Endometrium (tissue), 2 donors: ENCODE data around the gene BRSK2.
"Not testable (repeated sequence)": the region's sequence is repeated elsewhere in the genome, so short reads cannot be mapped to it uniquely, and the experiment has no call there.

Experiments
- FAIRE-seq: peaks from 2 replicates; lab custom pipeline; 2012; peaks lifted over from hg19 to GRCh38; lab: Jason Lieb, UNC
- donor health status: control.
- donor health status: control.

The BRSK2 gene

DNA sequence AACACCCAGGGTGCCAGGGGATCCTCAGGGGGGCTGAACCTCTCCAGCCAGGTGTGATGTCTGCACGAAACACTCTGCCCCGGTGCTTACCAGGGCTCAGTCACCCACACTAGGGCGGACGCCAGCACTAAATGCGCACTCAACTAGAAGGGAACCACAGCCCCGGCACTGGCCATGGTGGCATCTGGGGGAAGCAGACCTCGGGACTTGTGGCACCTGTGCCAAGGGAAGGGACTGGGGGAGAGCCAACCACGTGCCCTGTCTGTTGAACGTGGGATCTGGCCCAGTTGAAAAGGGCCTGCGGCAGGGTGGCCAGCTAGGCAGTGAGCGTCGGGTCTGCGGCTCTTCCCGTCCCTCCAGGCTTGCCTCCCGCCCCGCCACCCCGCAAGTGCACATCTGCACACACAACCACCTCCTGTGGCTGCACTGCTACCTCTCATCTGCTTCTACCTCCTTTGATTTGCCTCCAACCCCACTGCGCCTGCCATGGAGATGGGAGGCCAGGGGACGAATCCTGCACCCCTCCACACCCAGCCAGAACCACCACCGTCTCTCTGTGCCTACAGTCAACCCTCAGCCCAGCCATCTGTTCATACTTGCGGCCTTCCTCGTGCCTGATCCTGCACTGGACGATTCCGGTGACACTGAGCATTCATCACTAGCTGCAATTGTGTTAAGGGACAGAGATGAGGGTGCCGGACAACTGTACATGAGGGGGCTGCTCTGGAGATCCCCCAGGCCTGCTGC, 111.9 kb downstream of the BRSK2 start:
- no peak for FAIRE-seq

DNA sequence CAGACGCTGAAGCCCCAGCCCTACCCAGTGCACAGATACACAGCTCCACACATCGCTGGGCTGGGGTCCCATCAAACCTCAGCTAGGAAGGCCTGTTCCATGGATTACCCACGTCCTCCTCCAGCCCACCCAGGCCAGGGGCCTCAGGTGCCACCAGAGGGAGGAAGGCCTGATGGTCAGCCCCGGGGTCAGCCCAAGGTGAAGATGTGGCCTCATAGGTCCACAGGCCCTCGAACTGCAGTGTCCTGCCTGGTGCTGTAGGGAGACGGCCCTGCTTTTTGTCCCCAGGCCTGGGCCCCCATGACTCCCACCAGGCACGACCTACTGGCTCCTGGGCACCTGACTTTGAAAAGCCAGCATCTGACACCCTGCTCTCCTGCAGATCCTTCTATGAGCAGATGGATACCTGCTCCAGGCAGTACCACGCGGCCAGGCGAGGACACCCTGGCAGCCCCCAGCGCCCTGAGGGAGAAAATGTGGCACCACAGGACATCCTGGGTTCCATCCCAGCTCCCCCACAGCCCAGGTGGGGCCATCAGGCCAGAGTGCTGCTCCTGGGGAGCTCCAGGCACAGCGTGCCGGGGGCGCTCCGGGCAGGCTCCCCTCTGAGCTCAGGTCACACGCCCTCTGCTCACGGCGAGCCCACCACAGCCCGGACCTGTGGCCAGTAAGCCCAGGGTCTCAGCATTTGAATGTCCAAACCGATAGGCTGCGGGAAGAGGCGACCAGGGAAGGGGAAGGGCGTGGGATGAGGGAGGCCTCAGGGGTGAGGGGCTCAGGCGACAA, 112.6 kb downstream of the BRSK2 start:
- no peak for FAIRE-seq

DNA sequence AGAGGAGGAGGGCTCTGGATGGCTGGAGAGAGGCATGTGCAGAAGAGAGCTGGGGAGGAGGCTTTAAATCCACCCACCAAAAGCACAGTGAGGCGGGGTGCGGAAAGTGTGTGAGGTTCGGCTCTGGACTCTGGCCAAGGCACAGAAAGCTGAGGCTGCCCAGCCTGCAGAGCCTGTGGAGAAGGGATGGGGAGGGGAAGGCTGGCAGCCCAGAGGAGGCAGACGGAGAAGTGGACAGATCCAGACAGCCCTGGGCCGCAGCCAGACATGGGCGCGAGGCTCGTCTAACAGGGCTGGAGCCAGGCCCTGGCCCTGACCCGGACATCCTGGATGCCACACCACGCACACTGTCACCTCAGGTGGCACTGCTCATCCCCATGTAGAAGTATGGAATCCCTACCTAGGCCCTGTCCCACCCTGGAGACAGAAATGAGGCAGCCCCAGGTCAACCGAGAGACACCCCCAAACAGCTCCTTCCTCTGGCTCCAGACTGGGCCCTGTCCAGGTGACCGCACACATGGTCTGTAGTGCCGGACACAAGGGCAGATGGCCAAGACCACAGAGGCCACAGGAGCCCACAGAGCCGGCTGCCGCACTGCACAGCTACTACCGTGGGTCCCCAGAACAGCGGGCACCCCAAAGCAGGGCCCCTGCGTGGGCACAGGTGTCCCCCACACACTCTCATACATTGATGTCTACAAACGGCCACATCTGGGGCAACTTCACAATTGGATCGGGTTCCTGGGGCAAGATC, 113.4 kb downstream of the BRSK2 start:
- FAIRE-seq = no peak

DNA sequence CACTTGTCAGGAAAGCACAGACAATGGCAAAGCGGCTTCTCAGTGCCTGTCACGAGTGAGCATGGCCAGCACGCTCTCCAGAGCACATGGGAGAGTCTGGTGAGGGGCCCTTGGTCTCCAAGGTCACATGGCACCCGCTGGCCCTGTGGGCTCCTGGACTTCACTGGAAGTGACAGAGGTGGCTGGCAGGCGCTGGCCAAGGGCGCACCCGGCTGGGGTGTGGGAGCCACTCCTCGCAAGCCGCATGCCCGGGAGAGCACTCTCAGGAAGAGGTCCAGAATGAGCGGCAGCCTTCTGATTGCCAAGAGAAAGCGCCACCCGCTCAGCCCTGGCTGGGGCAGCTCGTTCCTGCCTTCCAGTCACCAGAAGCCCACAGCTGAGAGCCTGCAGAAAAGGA, 114.0 kb downstream of the BRSK2 start:
- no peak for FAIRE-seq

DNA sequence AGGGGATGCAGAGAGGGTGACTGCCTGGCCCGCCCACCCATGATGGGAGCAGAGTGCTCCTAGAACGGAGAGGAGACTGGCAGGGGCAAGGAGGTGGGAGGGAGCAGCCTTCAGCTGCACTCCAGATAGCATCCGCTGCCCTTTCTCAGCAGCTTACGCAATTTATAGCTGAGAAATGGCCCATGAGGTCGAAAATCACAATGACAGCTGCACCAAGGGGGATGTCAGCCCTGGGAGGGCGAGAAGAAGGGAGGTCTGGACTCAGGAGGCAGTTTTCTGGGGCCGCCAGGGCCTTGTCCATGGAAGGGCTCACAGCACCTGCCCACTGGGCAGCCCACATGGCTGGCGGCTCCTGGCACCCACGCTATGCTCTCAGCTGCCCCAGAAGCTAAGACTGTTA, 114.4 kb downstream of the BRSK2 start:
- FAIRE-seq = no peak

DNA sequence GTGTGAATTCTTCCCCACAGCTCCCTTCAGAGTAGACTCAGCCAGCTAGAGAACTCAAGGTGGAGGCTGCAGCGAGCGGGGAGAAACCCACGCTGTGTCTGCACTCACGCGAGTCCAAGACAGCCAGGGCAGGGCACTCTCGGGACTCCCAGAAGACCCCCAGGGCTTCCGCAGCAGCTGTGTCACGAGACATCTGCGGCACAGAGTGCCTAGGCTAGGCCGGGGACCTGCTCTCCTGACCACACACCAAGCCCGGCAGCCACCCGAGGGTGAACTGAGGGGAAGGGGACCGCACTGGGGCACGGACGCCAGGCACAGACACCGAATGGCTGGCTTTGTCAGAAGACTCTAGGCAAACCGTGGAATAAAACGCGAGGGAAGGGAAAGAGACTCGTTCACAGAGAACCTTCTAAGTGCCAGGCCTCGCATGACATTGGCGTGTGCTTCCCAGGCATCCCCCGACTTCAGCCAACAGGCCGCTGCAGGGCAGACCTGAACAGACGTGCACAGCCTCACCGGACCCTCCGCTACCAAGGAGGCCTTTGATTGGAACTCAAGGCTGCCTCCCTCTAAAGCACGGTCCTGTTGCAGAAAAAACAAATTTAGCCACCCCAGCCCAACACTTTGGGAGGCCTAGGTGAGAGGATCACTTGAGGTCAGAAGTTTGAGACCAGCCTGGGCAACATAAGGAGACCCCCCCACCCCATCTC, 115.0 kb downstream of the BRSK2 start:
- no peak for FAIRE-seq

DNA sequence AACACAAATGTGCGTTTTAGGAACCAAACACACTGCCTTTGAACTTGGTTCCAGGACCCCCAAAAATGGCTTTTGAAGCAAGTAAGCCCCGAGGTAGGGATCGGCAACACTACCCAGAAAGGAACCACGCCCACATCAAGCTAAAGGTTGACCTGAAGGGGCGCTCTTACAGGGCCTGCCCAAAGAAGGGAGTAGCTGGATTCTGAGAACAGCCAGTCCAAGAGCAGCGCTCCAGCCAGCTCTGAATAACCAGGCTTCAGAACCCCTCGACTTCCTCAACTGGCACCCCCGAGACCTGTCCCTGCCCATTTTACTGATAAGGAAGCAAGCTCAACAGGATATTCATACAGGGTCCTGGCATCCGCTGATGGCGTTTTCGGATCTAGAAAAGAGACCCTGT, 115.7 kb downstream of the BRSK2 start:
- no peak for FAIRE-seq

DNA sequence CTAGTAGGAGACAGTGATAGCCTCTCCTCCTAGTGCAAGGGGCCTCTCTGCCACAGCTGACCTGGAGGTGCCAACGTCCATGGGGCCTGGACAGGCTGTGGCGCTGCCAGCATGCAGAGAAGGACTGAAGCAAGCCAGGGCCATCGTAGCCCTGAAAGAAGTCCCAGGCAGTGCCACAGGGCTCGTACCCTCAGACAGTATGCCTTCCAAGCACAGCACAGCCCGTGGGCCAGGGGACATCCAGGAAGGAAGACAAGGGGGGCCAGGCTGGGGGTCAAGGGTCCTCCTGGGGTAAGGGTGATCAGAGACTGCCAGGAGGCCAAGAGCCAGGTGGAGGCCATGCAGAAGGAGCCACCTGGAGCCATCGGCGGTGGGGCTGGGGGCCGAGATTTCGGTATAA, 117.2 kb downstream of the BRSK2 start:
- FAIRE-seq = no peak

DNA sequence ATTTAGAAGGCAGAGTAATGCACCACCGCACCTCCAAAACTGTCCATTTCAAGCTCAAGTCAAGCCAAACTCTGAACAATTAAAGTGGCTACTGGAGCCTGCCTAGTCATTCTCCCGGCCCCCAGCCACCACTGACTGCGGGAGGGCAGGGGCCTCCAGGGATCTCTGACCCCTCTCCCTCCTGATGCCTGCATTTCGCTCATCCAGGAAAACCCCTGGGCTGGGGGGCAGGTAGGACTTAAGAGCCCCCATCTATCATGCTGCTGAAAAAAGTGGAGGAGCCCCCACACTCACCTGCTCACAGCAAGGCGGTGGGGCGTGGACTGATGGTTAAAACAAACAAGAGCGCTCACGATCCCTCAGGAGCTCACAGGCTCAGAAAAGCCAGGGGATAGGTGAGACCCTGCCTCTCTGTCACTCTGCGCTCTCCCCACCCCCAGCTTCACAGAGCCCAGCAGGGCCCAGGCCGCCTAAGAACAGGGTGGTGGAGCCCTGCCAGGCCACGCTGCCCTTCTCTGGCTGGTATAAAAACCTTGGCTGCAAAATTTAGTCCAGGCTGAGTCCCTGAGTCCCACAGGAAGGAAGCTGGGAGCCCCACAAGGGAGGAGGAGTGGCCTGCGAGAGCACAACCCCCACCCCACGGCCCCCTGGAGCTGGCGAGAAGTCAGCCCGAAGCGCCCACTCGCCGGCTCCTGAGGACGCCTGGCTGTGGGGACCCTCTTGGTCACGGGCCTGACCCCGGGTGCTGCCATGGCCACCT, 117.8 kb downstream of the BRSK2 start:
- FAIRE-seq = no peak

DNA sequence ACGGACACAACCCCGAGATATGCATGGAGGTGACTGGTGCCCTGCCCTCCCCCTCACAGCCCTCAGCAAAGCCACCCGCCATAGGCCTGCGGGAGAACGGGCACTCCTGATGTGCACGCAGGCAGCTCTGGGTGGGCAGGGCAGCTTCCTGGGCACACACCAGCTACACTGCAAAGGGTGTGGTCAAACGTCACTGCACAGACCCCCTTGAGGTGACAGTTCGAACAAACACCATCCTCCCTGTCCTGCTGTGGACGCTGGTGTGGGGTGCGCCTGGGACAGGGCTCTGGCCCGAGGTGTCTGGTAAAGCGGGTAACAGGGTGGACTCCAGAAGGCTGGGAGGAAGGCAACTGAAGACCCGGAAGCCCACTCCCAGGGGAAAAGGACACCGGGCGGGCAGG, 118.8 kb downstream of the BRSK2 start:
- FAIRE-seq = no peak

DNA sequence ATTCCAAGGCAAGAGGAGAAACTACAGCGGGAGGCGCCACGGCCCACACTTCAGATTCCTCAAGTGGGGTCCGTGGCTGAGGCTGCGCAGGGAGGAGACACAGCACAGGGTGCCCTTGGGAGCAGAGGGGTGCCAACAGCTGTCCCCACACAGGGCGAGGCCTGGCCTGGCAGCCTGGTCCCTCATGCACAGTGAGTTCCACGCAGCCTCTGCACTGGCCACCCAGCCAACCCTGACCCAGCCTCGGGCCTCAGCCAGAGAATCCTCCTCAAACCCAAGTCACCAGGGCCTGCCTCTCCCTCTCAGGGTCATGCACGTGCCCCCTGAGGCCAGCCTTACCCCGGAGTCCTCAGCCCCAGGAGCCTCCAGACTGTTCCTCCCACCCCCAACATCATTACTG, 119.3 kb downstream of the BRSK2 start:
- FAIRE-seq = no peak

DNA sequence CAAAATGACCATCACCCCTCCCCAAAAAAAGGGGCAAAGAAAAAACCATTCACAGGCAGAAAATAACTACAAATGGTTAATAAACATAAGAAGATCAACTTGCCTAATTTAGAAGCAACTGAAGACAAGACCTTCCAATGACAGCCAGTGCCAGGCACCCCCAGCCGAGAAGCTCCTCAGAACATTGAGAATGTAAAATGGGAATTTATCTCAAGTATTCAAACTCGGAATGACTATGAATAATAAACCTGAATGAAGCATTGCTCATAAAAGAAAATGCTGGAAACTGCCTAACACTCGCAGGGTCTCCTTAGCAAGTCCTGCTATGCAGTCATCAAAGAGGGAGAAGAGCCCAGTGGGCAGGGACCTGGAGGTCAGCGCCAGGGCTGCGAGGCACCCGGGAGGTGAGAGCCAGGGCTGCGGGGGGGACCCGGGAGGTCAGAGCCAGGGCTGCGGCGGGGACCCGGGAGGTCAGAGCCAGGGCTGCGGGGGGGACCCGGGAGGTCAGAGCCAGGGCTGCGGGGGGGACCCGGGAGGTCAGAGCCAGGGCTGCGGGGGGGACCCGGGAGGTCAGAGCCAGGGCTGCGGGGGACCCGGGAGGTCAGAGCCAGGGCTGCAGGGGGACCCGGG, 120.0 kb downstream of the BRSK2 start:
- FAIRE-seq = no peak

DNA sequence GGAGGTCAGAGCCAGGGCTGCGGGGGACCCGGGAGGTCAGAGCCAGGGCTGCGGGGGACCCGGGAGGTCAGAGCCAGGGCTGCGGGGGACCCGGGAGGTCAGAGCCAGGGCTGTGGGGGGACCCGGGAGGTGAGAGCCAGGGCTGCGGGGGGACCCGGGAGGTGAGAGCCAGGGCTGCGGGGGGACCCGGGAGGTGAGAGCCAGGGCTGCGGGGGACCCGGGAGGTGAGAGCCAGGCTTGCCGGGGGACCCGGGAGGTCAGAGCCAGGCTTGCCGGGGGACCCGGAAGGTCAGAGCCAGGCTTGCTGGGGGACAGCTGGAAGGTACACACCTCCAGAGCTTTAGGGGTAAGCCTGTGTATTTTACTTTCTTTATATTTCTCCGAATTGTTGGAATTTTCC, 120.6 kb downstream of the BRSK2 start:
- not testable (repeated sequence) for FAIRE-seq

DNA sequence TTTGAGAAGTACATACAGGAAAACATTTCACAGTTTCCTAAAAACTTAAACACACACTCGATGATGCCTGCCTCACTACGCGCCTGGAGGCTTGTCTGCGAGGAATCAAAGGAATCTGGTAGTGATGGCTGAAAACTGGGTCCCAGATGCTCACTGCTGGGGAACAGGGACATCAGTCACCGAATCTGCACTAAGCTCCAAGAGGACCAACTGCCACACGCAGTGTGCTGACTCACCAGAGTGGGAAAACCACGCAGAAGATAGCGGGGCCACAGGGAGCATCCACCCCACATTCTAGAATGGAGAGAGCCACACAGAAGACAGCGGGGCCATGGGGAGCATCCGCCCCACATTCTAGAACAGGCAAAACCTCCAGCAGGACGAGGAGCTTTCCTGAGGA, 121.2 kb downstream of the BRSK2 start:
- FAIRE-seq = no peak

DNA sequence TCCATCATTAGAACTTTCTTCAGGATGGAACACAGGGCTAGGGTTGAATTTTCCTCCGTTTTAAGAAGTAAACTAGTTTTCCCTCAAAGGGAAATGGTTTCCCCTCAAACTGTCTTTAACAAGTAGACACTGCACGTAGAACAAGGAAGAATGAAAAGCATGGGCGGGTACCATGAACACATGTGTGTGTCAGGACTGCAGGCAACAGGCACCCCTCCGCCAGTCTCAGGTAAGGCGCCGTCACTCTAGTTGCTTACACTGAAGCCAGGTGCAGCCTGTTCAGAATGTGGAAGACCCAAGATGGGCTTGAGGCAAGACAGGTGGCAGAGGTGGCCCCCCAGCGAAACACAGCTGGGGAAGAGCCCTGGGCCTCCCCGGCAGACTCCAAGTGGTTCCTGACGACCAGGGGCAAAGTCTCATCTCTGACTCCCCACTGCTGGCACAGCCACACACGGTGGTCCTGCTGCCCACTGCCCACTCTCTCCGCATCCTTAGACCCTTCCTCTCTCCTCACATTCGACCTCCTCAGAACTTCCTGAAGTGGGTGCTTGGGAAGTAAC, 122.3 kb downstream of the BRSK2 start:
- no peak for FAIRE-seq
